Stimulated activated CD4-positive, alpha-beta T cell treated with anti-CD3 and anti-CD28 coated beads, Interleukin-4, amount 100 ng/mL, for 4 hours (primary cell): ENCODE data around the gene EARS2.
A peak's percentile ranks its signal among the peaks of the same experiment; 100 is the strongest.
"Not testable (repeated sequence)": the region's sequence is repeated elsewhere in the genome, so short reads cannot be mapped to it uniquely, and the experiment has no call there.

Experiments
- DNase-seq, 2 experiments: peaks; one replicate each; pipeline ENCODE4 v3.0.0-alpha.2; 2020

Gene EARS2

DNA sequence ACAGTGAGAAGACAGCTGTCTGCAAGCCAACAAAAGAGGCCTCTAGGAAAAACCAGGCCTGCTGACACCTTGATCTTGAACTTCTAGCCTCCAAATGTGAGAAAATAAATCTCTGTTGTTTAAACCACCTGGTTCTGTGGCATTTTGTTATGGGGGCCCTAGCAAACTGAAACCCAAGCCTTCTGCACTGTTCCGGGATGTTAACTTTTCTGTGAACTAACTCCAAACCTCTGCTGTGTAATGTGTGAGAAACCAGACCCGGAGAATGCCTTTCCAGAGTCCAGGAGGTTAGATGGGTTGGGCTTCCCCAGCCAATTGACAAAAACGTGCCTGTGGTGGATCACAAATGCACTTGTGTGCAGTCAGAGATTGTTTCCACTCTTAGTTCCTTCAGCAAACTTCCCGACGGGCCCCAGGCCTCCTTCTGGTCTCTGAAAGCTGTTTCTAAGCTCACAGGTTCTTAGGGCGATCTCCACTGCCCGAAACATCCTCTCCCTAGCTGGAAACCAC, 33.2 kb downstream of the EARS2 start:
- no peak for DNase-seq

DNA sequence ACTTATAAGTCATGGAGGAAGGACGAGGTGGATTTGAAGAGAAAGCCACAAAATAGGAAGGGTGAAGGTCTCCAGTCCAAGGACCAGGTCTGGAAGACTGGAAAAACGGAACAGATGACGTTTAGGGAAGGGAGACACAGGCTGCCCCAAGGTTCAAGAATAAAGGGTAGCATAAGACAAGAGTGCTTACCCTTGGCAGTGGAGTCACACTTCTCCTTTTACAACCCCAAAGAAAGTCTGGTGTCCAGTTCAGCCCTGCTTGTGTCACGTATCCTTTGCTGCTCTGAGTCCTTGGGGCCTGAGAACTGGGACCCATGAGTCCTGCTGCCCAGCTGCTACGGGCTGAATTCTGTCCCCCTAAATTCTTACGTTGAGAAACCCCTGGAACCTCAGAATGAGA, 33.8 kb downstream of the EARS2 start:
- DNase-seq: no peak

DNA sequence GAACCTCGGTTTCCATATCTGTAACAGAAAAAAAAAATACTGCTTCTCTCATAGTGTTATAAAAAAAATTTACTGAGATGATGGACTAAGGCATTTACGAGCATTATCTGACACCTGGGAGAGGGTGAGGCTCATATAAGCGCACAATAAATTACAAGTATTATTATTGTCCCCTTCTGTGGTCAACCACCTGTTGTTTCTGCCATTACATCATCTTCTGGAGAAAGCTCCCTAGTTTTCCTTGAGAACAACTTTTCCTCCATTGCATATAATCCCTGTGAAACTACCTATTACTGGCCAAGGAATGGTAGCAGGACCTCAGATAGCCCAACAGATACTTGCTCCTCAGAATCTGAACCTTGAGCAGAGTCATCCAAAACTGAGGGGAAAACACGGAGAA, 35.2 kb downstream of the EARS2 start:
- DNase-seq: no peak

DNA sequence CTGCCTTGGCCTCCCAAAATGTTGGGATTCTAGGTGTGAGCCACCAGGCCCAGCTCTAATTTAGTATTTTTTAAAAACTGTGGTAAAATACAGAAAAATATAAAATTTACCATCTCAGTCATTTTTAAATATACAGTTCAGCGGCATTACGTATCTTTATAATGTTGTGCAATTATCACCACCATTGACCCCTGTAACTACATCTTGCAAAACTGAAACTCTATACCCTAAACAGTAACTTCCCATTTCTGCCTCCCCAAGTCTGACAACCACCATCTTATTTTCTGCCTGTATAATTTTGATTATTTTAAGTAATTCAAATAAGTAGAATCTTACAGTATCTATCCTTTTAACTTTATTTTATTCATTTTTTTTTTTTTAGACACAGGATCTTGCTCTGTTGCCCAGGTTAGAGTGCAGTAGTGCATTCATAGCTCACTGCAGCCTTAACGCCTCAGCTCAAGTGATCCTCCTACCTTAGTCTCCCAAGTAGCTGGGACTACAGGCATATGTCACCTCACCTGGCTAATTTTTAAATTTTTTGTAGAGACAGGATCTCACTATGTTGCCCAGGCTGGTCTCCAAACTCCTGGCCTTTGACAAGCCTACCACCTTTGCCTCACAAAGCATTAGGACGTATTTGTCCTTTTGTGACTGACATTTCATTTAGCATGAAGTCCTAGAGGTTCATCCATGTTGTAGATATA, 36.0 kb downstream of the EARS2 start:
- no peak for DNase-seq

DNA sequence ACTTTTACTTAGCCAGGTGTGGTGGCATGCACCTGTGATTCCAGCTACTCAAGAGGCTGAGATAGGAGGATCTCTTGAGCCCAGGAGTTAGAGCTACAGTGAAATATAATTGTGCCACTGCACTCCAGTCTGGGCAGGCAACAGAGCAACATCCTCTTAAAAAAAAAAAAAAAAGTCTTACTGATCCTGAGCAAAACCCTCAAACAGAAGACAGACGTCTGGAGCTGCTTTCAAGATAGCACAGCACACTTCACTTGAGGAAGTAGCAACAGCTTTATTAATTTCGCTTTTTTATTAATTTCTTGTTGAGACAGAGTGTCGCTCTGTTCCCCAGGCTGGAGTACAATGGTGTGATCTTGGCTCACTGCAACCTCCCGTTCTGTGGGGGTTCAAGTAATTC, 36.6 kb downstream of the EARS2 start:
- no peak for DNase-seq

DNA sequence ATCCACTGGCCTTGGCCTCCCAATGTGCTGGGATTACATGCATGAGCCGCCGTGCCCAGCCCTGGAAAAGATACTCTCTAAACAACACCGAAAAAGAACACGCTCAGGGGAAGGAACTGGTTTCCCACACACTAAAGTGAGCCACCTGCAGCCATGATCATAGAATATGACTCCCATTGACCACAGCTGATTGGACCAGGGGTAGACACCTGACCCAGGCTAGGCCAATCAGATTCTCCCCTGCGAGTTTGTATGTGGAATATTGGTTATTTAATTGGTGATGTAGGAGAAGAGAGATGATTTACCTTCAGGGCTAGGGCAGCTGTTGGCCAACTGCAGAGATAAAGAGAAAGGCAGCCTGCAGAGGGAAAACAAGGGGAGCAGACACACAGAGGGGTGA, 37.9 kb downstream of the EARS2 start:
- DNase-seq: no peak

DNA sequence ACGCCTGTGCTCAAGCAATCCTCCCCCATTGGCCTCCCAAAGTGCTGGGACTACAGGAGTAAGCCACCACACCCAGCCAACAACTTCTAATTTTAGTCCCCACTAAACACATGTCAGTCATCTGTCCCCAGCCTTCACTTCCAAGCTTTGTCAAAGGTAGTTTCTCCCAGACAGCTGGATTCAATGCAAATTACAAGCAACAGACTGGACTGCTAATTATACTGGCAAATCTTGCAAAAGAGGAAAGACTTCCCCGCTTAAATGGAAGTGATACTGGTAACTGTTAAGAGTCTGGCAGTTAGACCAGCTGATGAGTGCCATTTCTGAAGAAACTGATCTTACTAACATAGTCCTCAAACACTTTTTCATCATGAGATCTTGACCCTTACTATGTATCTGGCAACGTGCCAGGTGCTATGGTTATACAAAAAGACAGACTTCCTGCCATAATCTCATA, 38.7 kb downstream of the EARS2 start:
- no peak for DNase-seq

DNA sequence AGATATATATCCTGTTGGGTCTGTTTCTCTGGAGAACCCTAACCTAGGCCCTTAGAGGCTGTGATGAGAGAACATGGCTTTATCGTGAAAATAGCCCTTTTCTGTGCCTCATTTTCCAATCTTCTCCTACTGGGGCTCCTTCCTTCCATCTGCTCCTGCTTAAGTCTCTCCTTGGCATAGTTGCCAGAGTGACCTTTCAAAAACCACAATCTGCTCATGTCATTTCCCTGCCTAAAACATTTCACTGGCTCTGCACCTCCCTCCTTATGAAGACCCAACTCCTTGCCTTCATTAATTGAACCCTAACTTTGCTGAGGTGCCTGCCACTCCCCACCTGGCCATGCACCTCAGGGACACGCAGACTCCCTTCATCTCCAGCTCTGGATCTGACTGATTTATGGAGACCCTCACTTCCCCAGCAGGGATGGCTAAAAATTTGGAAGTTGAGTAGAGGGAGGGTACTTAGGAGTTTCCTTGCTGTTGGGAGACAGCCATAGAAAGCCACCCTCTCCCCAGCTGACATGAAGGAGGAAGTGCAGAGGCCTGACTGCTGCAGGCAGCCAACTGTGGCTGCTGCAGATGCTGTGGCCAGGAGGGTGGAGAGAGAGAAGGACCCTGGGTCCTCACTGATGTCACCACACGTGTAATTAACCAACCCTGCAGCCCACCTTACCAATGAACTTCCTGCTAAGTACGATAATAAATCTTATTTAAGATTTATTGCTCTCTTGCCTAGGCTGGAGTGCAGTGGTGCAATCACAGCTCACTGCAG, 40.6 kb downstream of the EARS2 start:
- no peak for DNase-seq

DNA sequence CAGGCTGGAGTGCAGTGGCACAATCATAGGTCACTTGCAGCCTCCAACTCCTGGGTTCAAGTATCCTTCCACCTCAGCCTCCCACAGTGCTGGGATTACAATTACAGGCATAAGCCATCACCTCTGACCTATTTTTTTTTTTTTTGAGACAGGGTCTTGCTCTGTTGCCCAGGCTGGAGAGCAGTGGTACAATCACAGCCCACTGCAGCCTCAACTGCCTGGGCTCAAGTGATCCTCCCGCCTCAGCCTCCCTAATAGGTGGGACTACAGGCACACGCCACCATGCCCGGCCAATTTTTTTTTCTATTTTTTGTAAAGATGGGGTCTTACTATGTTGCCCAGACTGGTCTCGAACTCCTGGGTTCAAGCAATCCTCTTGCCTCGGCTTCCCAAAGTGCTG, 41.3 kb downstream of the EARS2 start:
- no peak for DNase-seq

DNA sequence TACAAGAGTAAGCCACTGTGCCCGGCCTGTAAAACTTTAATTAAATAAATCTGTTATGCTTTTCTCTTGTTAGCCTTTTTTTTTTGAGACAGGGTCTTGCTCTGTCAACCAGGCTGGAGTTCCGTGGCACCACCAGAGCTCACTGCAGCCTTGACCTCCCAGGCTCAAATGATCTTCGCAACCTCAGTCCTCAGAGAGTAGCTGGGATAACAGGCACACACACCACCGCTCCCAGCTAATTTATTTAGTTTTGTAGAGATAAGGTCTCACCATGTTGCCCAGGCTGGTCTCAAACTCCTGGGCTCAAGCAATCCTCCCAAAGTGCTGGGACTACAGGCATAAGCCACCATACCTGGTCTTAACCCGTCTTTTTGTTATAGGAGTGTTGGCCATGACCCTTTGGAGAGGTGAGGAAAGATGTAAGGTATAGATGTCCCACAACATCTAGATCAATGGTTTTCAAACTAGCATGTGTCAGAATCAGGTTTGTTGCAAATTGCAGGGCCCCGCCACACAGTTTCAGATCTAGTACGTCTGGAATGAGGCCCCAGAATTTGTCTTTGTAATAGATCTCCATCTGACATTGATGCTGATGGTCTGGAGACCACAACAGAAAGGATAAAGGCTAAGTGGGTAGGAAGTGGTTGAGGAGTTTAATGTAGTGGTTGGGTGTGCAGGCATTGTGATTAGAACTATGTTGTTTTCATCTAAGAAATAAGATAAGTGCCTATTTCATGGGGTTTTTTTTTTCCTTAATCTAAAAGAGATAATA, 42.6 kb downstream of the EARS2 start:
- DNase-seq: no peak

DNA sequence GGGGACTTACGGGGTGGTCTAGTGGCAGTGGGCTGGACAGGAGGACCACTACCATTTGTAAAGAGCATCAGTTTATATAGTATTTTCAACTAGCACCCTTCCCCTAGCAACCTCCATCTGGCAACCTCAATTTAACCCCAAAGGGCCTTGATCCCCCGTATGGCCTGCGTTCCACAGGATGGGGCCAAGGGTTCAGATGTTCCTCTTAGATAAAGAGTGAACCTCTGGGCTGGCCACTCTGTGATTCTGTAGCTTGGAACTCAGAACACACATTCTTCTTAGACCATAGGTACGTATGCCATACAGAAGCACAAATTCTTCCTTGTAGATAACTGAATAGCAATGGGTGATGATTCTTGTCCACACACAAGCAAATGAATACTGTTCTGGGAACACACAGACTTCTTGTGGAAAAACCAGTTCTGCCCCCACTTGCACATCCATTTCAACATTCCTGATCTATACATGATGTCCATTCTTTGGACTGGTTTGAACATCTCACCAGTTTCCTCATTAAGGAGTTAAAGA, 44.9 kb downstream of the EARS2 start:
- DNase-seq: no peak

DNA sequence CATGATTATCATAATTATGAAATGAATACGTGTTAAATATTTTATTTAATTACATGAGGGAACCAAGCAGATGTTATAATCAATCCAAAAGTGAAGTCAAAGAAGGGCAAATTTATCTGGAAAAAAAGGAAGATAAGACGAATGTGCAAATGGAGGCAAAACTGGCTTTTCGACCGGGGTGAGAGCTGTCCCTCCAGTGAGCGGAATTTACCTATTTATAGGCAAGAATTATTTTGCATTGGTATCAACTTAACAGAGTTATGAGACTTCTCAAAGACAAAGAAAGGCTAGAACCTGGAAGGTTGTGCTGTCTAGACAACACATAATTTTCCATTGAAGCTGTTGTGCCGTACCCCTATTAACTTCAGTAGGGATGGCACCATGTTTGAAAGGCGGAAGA, 45.4 kb downstream of the EARS2 start:
- DNase-seq: no peak

DNA sequence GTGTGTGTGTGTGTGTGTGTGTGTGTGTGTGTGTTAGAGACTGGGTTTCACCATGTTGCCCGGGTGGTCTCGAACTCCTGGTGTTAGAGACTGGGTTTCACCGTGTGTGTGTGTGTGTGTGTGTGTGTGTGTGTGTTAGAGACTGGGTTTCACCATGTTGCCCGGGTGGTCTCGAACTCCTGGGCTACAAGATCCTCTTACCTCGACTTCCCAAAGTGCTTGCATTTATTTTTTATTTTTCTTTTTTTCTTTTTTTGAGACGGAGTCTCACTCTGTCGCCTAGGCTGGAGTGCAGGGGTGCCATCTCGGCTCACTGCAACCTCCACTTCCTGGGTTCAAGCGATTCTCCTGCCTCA, 46.3 kb downstream of the EARS2 start:
- not testable (repeated sequence) for DNase-seq

DNA sequence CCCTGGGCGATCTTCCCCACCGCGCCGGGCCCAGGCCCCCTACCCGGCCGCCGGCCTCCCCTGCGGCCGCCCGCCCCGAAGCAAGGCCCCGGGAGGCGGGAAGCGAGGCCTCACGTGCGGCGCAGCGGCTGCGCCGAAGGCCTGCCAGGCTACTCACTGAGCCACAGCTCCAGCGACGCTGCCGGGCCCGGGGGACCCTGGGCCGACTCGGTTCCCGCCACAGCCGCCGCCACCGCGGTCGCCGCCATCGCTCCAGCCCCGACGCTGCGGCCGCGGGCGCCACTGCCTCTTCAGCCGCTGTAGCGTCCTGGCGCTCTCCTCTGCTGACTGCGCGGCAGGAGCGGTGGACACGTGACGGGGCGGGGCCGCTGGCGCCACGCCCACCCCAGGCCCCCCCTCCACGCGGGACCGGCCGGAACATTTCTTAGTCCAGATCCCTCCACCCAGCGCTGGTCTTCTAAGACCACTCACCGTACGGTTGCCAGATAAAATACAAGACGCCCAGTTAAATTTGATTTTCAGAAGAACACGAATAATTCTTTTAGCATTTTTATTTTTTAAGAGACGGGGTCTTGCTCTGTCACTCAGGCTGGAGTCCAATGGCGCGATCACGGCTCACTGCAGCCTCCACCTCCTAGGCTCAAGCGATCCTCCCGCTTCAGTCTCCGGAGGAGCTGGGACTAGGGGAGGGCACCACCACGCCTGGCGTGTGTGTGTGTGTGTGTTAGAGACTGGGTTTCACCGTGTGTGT, 46.8 kb downstream of the EARS2 start, which contains the start of gene GGA2:
Gene GGA2, minus strand, starts transcription at position 331 of the 751 bp plus-strand sequence. Its CDS starts 83 bp downstream, at position 248.
- DNase-seq: peak; percentile 74 to 79

DNA sequence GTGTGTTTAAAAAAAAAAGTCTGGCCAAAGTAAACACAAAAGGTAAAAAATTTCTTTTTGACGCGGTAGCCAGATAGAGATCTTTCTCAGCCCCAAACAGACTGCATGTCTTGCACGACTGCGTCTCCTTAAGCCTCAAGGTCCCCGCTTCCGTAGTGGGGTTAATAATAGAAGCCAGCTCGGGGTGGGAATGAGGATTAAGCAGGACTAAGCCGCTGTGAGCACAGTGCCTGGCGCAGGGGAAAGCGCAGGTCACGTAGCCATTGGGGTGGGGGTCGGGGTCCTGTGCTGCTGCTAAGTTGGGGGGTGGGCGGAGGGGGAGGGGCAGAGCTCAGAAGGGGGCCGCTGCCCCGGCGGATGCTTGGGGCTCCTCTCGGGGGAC, 47.4 kb downstream of the EARS2 start:
- DNase-seq: peak in 1 of 2 experiments; percentile 1

DNA sequence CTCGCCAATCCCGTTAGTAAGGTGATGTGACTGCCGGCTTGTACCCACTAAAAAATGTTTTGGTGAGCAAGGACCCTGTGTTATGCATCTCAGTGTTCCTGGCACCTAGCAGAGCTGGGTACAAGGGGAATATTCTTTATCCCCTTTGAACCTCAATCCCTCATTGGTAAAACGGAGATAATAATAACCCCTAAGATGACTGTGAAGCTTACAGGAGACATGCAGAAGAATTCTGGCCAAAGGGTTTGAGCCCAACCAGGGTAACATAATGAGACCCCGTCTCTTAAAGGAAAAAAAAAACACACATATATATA, 47.8 kb downstream of the EARS2 start:
- DNase-seq: no peak

DNA sequence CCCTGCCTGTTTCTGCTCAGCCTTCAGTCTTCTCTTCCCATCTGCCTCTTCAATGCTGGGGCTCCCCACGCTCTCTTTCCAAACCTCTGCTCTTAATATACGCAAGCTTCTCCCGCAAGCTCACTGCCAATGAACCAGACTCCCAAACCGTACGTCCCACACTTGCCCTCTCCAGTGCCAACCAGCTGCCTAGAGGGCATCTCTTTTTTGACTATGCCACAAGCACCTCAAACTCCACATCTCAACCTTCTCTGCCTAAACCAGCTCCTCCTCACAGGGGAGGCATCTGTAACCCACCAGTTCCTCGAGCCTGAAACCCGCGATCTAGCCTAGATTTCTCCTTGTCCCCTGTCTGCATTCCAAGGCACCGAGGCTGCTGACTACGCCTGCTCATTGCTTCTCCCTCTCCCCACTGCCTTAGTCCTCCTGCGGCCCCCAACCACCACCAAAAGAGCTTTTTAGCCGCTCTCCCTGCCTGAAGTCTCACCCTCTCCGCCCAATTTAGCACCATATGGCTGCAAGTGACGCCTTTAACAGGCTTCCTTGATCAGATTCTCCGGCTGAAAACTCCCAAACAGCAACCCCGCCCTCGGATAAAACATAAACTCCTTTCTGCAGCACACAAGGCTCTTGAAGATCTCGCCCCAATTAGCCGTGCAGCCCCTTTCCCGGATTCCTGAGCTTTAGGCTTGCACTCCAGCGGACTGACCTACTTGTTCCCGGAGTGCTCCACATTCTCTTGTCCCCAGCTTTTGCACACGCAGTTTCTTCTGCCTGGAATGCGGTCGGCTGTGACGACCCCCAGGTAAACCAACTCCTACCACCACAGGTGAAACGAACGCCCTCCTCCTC, 48.3 kb downstream of the EARS2 start:
- DNase-seq: no peak

DNA sequence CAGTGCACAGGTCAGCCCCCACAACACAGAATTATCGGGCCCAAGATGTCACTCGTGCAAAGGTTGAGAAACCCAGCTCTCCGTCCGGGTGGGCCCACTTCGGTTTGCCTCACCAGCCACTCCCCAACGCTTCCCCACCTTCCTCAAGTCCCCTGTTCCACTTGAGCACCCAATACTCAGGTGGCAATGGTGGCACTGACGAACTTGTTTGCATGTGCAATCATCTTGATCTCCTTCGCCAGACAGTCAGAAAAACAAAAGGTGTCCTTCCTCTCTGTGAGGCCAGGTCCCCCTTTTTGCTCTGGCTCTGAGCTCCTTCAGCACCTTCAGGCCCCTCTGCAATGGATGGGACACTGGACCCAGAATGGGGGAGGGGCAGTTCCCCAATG, 50.5 kb downstream of the EARS2 start:
- no peak for DNase-seq

DNA sequence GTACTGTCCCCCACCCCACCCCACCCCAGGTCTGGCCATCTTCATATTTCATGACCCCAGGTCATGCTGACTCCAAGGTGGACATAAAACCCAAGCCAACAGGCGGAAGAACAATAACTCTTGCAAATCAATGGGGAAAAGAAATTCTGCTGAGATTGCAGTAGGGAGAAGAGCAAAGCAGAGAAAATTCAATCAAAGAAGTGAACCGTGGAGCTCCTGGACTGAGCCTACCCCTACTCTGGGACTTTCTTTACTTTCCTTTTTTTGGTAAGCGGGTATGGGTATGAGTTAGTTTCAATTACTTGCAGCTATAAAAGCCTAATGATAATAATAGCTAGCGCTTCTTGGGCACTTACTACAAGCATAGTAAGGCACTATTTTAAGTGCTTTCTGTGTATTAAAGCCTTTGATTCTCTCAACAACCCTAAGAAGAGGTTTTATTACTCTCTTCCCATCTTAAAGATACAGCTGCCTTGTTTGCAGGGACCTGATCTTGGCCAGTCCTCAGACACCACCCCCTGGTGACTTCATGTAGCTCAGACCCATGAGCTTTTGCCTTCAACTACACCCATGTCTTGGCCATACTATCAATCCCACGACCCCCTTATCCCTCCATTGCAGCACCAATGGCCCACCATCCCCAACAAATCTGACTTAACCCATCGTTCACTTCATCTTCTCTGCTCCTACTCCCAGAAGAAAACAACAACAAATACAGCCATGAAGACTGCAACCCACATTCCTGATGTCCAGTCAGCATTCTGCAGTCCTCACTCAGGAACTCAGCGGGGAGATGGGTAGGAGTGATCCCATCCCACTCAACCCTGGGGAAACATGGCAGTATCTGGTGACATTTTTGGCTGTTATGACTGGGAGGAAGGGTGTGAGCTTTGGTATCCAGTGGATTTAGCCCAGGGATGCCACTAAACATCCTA, 51.2 kb downstream of the EARS2 start:
- DNase-seq: no peak

DNA sequence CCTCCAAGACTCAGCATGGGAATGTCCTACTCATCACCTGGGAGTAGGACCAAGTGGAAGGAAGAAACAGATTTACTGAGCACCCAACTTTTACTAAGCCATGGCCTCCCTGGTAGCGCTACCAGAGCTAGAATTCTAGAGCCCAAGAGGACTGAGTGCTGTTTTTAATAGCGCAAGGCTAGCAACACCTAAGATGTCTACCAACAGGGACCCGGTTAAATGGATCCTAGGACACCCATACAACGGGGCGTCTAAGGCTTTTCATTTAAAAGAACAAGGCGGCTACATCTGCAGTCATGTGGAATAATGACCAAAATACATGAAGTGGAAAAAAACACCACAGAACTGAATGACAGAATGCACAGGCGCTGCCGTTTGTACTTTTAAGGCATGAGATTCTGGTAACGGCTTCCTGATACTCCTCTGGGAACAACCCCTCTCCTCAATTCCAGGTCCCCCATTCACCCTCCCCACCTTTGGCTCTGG, 51.9 kb downstream of the EARS2 start:
- DNase-seq: no peak
